GM12875 (cell line): ENCODE data around the gene ZNF587.
"Not testable (repeated sequence)": the region's sequence is repeated elsewhere in the genome, so short reads cannot be mapped to it uniquely, and the experiment has no call there.

Experiments used
- H3K4me3 ChIP-seq: one replicate; pipeline ENCODE4 v1.5.1; 2011; ENCODE audit warnings: low read depth, low read length, control low read depth
- CTCF ChIP-seq: IDR thresholded peaks from 2 replicates; pipeline ENCODE4 v1.5.1; 2011; ENCODE audit warnings: low read depth, mild to moderate bottlenecking, control low read depth, inconsistent platforms, low read length, moderate library complexity, borderline replicate concordance; ENCODE audit not compliant: insufficient read depth

ZNF587 gene

GRCh38 chr19:57867868-57868492 is 18.3 kb downstream of the ZNF587 start:
- no peak for TF ChIP-seq CTCF
- H3K4me3 ChIP-seq, result no peak overlapping the region

GRCh38 chr19:57869655-57870054 is 20.0 kb downstream of the ZNF587 start:
- not testable (repeated sequence) for H3K4me3 ChIP-seq

GRCh38 chr19:57870225-57870624 is 20.6 kb downstream of the ZNF587 start:
- no peak for TF ChIP-seq CTCF
- H3K4me3 ChIP-seq, result no peak overlapping the region

GRCh38 chr19:57872450-57872849 is 22.8 kb downstream of the ZNF587 start:
- TF ChIP-seq CTCF, result no peak
- H3K4me3 ChIP-seq, result no peak overlapping the region

- H3K4me3 ChIP-seq, result not testable (repeated sequence)
Measured at GRCh38 chr19:57873883-57874799, 24.5 kb downstream of the ZNF587 start.

GRCh38 chr19:57886046-57886445 is 36.4 kb downstream of the ZNF587 start:
- H3K4me3 ChIP-seq, result no peak overlapping the region

GRCh38 chr19:57887195-57887941 is 37.7 kb downstream of the ZNF587 start:
- H3K4me3 ChIP-seq, result no peak overlapping the region
- no peak for TF ChIP-seq CTCF

More at GRCh38 chr19:57886046-57886445, 36.4 kb downstream of the ZNF587 start:
- no peak for TF ChIP-seq CTCF
